ENCODE results near the gene COPA. TPM values are rescaled to one million over a fixed set of nuclear protein-coding genes. Genes with fewer than 3 reads are reported as not detected.

Gene COPA
- total RNA-seq, 1 donor from 2014 or later = 281 TPM

- Histone ChIP-seq H3K79me2 (ENCODE audit: insufficient read depth, low read length) (peaks cover 54% of the 10 kb centered on the region), H3K36me3 (ENCODE audit: insufficient read depth, low read length) (peaks cover 87% of the 10 kb centered on the region), H3K4me2 (ENCODE audit: low read length) (no peak overlapping the region), H3K27ac (ENCODE audit: low read depth, low read length) (no peak overlapping the region), H3K4me1 (ENCODE audit: insufficient read depth, low read length) (no peaks in the 10 kb centered on the region), H2AFZ (ENCODE audit: low read depth, low read length) (no peak overlapping the region), H3K9me3 (ENCODE audit: insufficient read depth, low read depth, low read length) (no peaks in the 10 kb centered on the region), H3K9ac (ENCODE audit: low read length) (peak overlapping the region; percentile 12), H4K20me1 (ENCODE audit: insufficient read depth, low read length) (peaks cover 72% of the 10 kb centered on the region), H3K4me3 (ENCODE audit: insufficient read depth, low read depth, low read length) (no peak overlapping the region), H3K27me3 (ENCODE audit: insufficient read depth, low read length) (no peaks in the 10 kb centered on the region)
- no peak for TF ChIP-seq CTCF (IDR thresholded peaks at IDR 0.05; ENCODE audit: insufficient read depth, low read depth, low read length)
- no peak for TF ChIP-seq EZH2 (IDR thresholded peaks at IDR 0.05; ENCODE audit: insufficient read depth, low read length)
- Mint-ChIP-seq H3K4me1 (ENCODE audit: low read depth, unreplicated experiment) (peaks cover 8% of the 10 kb centered on the region), H3K27me3 (ENCODE audit: low read depth, unreplicated experiment) (no peaks in the 10 kb centered on the region), H3K36me3 (ENCODE audit: low read depth, unreplicated experiment) (peaks cover 39% of the 10 kb centered on the region), H3K4me3 (ENCODE audit: unreplicated experiment) (no peak overlapping the region), H3K9me3 (ENCODE audit: unreplicated experiment) (no peaks in the 10 kb centered on the region), H3K27ac (ENCODE audit: unreplicated experiment) (no peak overlapping the region)
- no peak for DNase-seq (ENCODE audit: low read depth)
- FAIRE-seq = no peak
These were observed 35.8 kb downstream of the COPA start for GRCh38 chr1:160307118-160307791.

DNA sequence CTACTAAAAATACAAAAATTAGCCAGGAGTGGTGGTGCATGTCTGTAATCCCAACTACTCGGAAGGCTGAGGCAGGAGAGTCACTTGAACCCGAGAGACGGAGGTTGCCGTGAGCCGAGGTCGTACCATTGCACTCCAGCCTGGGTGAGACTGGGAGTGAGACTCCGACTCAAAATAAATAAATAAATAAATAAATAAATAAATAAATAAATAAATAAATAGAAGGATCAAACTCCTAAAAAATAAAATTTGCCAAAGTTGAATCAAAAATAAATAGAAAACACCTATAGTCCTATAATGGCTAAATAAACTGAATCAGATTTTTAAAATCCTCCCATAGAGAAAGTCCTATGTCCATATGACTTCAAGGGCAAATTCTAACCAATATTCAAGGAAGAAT is 42.9 kb downstream of the COPA start:
- Histone ChIP-seq H3K4me3 (ENCODE audit: insufficient read depth, low read depth, low read length) (no peak overlapping the region), H2AFZ (ENCODE audit: low read depth, low read length) (no peak overlapping the region), H3K9me3 (ENCODE audit: insufficient read depth, low read depth, low read length) (no peaks in the 10 kb centered on the region), H3K27ac (ENCODE audit: low read depth, low read length) (no peak overlapping the region), H4K20me1 (ENCODE audit: insufficient read depth, low read length) (peaks cover 66% of the 10 kb centered on the region), H3K79me2 (ENCODE audit: insufficient read depth, low read length) (peaks cover 28% of the 10 kb centered on the region), H3K36me3 (ENCODE audit: insufficient read depth, low read length) (peaks cover 75% of the 10 kb centered on the region), H3K27me3 (ENCODE audit: insufficient read depth, low read length) (no peaks in the 10 kb centered on the region), H3K4me2 (ENCODE audit: low read length) (no peak overlapping the region), H3K4me1 (ENCODE audit: insufficient read depth, low read length) (no peaks in the 10 kb centered on the region), H3K9ac (ENCODE audit: low read length) (no peak overlapping the region)
- no peak for DNase-seq (ENCODE audit: low read depth)
- Mint-ChIP-seq H3K27ac (ENCODE audit: unreplicated experiment) (no peak overlapping the region), H3K4me1 (ENCODE audit: low read depth, unreplicated experiment) (no peaks in the 10 kb centered on the region), H3K36me3 (ENCODE audit: low read depth, unreplicated experiment) (peaks cover 29% of the 10 kb centered on the region), H3K4me3 (ENCODE audit: unreplicated experiment) (no peak overlapping the region), H3K9me3 (ENCODE audit: unreplicated experiment) (no peaks in the 10 kb centered on the region), H3K27me3 (ENCODE audit: low read depth, unreplicated experiment) (no peaks in the 10 kb centered on the region)
- no peak for TF ChIP-seq EZH2 (IDR thresholded peaks at IDR 0.05; ENCODE audit: insufficient read depth, low read length)
- no peak for TF ChIP-seq CTCF (IDR thresholded peaks at IDR 0.05; ENCODE audit: insufficient read depth, low read depth, low read length)
- no peak for FAIRE-seq

DNA sequence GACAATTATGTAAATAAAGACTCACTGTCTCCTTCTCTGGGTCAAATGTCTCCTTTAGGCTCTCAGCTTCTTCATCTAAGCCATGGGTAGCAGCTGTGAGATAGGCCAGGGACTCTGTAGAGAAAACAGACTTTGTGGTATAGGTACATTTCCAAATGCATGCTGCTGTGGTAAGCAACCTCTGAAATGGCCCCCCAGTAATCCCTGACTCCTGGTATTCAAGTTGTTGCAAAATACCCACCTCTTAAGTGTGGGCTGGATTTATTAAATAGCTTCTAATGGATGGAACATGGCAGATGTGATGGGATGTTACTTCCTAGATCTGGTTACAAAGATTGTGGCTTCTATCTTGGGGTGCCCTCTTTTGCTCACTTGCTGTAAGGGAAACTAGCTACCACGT is 47.0 kb downstream of the COPA start:
- Mint-ChIP-seq H3K27me3 (ENCODE audit: low read depth, unreplicated experiment) (no peaks in the 10 kb centered on the region), H3K36me3 (ENCODE audit: low read depth, unreplicated experiment) (peaks cover 43% of the 10 kb centered on the region), H3K9me3 (ENCODE audit: unreplicated experiment) (no peaks in the 10 kb centered on the region), H3K4me3 (ENCODE audit: unreplicated experiment) (no peak overlapping the region), H3K4me1 (ENCODE audit: low read depth, unreplicated experiment) (peaks cover 15% of the 10 kb centered on the region), H3K27ac (ENCODE audit: unreplicated experiment) (no peak overlapping the region)
- no peaks in the 10 kb centered on the region for H3K9me3 ChIP-seq (ENCODE audit: insufficient read depth, low read depth, low read length)
- TF ChIP-seq EZH2 (IDR thresholded peaks at IDR 0.05; ENCODE audit: insufficient read depth, low read length) = no peak
- no peak for TF ChIP-seq CTCF (IDR thresholded peaks at IDR 0.05; ENCODE audit: insufficient read depth, low read depth, low read length)
- H2AFZ ChIP-seq (ENCODE audit: low read depth, low read length) = no peak overlapping the region
- H4K20me1 ChIP-seq (ENCODE audit: insufficient read depth, low read length) = peaks cover 95% of the 10 kb centered on the region
- peaks cover 90% of the 10 kb centered on the region for H3K36me3 ChIP-seq (ENCODE audit: insufficient read depth, low read length)
- no peak for DNase-seq (ENCODE audit: low read depth)
- H3K4me2 ChIP-seq (ENCODE audit: low read length) = no peak overlapping the region
- H3K4me3 ChIP-seq (ENCODE audit: insufficient read depth, low read depth, low read length) = no peak overlapping the region
- H3K79me2 ChIP-seq (ENCODE audit: insufficient read depth, low read length) = peaks cover 17% of the 10 kb centered on the region
- H3K9ac ChIP-seq (ENCODE audit: low read length) = no peak overlapping the region
- H3K4me1 ChIP-seq (ENCODE audit: insufficient read depth, low read length) = no peaks in the 10 kb centered on the region
- no peak for FAIRE-seq
- H3K27ac ChIP-seq (ENCODE audit: low read depth, low read length) = no peak overlapping the region
- no peaks in the 10 kb centered on the region for H3K27me3 ChIP-seq (ENCODE audit: insufficient read depth, low read length)
